Left renal cortex interstitium (tissue), 4 donors: ENCODE measurements around the gene CEP295NL. TPM values are rescaled to one million over a fixed set of nuclear protein-coding genes. Genes with fewer than 3 reads are reported as not detected.
"Not testable (repeated sequence)": the region's sequence is repeated elsewhere in the genome, so short reads cannot be mapped to it uniquely, and the experiment has no call there.

Source experiments
- DNase-seq, 4 donors: peaks; one replicate each; pipeline ENCODE4 v3.0.0-alpha.2; 2013; ENCODE audit warnings: low read depth in 4 of 4, low spot score in 2 of 4, missing footprints in 1 of 4
- polyA plus RNA-seq, 4 donors: library from polyadenylated mRNA; unstranded; fragments of 120-200 nt; gene quantifications; one replicate each; pipeline ENCODE4 v1.2.1, GENCODE V29; 2013; ENCODE audit not compliant: insufficient read length in 4 of 4

Gene CEP295NL
- polyA plus RNA-seq, 4 donors: 0.08 to 1.1 (median 0.54) TPM; not detected in 1

DNA sequence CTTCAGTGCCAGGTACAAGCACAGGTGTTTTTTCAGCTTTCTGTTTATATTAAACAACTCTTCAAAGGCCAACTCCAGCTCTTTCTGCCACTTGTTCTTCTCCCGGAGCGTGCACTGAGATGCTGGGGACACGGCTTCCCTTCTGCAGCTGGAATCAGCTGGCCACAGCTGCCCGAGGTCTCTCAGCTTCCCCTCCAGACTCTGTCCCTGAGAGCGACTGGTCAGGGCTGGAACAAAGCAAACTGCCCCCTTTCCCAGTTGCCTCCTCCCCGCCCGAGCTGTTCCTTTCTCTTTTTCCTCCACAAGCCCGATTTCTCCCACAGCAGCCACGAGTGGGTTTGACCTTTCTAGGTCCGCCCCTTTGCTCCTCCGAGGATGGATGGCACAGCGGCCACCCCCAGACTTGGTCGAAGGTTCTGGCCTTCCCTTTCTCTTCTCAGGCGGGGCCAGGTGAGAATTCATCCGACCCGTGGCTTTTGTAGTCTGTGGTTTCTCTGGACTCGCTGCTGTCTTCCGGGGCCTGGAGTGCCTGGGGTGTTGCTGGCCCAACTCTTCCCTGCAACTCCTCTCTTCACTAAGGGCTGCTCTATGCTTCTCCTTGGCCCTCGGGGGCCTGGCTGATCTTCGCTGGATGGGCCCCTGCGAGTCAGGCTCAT, 11.5 kb downstream of the CEP295NL start:
- no peak for DNase-seq

DNA sequence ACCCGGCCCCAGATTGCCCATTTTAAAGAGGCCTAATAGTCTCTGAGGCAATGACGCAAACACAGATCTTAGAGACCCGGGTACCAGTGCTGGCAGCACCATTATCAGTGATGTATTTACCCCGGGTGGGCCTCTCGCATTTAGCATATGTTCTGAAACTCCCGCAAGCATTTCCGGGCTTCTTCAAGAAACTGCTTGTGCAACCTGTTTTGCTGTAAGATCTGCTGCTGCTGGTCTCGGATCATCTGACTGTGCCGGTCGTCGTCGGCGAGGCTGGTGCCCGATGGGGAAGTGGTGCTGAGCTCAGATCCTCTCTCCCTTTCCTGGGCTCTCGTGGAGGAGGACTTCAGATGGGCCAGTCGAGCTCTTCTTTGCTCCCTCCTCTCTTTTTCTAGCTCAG, 12.5 kb downstream of the CEP295NL start:
- no peak for DNase-seq

DNA sequence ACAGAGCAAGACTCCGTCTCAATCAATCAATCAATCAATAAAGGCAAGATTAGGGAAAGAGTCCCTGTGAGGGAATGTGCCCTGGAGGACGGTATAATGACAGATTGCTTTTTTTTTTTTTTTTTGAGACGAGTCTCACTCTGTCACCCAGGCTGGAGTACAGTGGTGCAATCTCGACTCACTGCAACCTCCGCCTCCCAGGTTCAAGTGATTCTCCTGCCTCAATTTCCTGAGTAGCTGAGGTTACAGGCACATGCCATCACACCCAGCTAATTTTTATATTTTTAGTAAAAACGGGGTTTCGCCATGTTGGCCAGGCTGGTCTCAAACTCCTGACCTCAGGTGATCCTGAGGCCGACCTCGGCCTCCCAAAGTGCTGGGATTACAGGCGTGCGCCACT, 12.9 kb downstream of the CEP295NL start:
- DNase-seq: not testable (repeated sequence)

DNA sequence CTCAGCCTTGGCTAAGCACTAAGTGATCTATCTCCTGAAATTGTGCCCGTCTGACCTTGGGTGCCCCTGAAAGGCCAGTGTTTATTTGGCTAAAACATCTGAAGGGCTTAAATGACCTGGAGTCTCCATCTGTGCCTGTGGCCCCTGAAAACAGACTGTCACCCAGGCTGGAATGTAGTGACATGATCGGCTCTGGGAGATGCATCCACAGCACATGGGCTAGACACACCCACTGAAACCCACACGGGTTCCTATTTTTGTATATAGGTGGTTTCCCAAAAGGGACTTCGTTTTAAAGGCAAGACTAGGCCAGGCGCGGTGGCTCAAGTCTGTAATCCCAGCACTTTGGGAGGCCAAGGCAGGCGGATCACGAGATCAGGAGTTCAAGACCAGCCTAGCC, 13.5 kb downstream of the CEP295NL start:
- no peak for DNase-seq

DNA sequence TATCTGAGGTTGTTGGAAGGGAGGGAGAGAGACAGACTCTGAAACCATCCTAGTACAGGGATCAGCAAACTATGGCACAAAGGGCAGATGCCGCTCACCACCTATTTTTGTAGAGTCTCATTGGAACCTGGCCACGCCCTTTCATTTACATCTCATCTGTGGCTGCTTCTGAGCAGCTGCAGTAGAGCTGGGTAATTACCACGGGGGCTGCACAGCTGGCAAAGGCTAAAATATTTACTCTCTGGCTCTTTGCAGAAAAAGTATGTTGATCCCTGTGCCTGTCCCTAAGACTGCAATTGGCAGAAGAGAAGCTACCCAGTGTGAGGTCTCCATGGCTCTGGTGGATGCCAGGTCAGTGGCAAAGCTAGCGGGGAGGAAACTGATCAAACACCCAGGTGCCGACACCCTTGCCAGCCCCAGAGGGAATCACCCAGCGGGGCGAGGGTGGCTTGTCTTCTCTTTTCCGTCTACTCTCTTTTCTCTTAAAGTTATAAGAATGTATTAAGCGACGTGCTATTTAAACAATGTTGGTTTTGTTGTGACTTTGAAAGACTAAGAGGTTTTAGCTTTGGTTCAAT, 14.0 kb downstream of the CEP295NL start:
- DNase-seq: no peak

DNA sequence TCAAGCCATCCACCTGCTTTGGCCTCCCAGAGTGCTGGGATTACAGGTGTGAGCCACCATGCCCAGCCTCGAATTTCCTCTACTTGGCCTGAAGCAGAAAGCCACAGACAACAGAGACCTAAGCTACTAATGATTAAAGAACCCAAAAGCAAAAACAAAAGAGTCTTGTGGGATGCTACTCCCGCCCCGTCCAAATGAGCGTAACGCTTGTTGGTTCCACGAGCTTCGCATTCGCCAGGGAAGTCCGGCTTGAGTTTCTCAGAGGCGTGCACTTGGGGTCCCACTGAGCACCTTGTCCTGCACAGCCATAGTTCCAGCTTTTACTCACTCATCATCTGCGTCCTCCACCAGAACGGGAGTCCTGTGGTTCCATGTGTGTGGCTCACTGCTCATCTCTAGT, 16.0 kb downstream of the CEP295NL start:
- DNase-seq: no peak

DNA sequence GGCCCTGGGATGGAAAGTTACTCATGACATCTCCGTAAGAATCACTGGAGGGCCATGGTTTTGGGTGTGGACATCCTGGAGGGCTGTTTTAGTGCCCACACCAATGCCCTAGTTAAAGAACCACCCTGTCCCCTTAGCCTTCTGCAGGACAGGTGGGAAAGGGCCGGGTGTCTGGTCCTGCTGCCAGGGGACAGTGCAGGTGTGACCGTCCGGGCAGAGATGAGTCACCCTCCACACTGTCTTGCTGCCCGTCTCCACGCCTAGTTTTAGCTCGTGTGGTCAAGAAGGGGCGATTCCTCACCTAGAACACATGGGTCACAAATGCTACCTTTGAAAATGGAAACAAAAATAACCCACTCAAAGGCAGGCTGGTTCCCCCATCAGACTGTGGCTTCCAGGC, 17.0 kb downstream of the CEP295NL start:
- DNase-seq: no peak

DNA sequence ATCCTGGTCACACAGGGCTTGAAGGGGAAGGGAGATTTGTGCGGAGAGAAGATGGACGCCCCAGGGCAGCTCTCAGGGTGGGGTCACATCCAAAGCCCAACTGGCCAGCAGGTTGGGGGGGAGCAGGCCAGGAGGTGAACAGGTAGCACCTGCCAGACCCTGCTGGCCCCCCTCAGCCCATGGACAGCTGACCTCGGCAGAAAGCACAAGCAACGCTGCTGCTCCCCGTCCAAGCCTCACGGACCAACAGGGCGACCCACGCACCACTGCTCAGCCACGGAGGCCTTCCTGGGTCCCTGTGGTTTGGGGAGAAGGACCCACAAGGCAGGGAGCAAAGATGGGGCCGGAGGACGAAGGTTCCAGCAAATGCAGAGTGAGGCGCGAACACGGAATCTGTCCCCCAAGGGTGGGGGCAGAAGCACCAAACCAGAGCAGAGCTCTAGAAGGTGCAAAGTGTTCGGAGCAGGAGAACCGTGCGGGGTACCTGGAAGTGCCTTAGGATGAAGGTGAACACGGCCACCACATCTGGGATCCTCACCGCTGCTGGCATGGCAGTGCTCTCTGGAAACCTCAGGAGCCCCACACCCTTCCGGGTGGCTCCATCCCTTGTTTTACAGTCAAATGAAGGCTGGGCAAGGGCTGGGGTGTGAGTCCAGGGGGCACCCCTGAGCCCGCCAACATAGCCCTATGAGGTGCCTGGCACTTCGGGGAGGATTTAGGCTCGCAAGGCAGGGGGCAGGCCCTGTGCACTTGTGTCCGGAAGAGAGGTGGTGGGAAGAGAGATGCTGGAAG, 17.9 kb downstream of the CEP295NL start:
- DNase-seq: no peak

DNA sequence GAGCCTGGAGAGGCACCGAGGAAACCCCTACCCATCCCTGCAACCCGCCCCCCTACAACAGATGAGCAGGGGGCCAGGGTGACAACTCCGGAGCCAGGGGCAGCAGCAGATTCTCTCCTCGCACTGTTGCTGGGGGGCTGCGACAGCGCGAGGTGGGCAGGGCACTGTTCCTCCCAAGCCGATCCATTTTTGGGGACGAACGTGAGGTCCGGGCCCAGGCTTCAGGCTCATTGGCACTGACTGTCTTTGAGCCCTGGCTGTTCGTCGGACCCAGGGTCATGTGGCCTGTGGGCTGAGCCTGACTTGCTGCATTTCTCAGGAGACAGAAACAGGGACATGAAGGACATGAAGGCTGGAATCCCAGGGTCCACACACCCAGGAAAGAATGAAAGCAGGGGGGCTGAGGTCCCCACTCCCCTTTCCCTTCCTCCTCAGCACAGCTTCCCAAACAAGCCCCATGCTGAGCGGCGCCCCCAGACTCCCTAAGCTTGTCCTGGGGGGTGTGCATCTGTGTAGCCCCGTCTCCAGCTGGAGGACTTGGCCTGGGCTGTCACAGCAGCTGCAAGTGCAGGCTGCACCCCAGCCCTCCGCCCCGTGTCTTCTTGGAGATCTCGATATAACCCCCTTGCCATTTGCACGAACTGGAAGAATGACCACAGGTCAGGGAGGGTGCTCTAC, 18.7 kb downstream of the CEP295NL start:
- DNase-seq: no peak

DNA sequence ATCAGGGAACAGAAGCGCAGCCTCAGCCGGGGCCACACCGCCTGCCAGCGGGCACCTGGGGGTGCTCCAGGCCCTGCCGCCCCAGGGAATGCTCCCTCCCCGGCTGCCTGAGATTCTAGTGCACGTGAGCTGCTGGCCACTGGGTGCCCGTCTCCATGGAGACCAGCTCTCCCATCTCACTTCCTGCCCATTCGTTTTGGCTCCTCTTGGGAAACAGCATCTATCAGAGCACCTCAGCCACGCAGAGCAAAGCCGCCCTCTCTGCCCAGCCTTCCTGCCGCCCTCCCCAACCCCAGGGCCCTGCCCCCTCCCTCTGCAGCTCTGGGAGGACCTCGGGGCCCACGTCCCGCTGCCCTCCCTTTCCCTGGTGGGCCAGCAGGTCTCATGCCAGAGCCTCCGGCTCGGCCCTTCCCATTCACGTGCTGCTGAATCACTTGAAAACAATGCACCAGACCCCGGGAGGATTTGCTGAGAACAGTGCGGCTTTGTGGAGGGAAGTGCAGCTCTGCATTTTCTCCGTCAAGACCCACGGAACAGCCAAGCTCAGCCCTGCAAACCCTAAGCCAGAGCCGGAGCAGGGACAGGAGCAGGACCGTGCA, 19.4 kb downstream of the CEP295NL start:
- DNase-seq: peak in 1 of 4 donors; percentile 29

DNA sequence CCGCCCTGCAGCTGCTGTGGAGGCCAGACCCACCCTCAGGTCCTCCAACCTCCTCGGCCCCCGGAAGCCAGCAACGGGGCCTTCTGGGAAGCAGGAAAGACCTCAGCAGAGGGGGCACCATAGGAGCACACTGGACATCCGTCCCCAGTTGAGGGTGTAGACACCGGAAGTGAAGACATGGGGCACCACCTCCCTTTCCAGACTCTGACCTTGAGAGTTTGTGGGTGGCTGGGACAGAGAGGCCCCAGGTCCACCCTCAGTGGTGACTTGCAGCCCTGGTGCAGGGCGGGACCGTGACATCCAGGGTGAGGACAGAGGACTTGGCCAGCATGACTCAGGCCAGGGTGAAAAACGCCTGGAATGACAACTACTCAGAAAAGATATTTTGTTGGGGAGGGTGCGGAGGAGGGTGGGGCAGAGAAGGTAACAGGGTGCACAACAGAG, 19.9 kb downstream of the CEP295NL start:
- no peak for DNase-seq

DNA sequence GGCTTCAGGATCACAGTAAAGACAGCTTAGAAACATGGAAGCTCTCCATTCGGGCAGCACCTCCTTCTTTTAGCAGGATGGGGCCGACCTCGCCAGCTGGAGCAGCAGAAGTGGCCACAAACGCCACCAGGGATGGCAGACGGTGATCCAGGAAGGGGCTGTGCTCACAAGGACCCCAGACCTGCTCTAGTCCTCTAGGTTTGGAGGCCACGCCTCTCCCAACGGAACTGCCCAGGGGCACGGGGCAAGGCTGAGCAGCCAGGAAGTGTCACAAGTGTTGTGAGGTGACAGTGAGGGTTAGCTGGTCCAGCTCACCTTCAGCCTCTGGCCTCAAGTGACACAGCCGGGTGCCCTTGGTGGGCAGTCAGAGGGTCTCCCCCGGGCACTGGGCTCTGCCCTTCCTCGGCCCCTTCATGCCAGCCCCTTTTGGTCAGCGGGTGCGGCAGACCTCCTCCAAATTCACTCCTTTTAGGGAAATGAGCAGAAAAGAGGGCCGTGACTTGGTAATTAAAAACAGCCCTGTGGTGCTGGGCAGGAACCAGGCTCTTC, 20.4 kb downstream of the CEP295NL start:
- DNase-seq: no peak

DNA sequence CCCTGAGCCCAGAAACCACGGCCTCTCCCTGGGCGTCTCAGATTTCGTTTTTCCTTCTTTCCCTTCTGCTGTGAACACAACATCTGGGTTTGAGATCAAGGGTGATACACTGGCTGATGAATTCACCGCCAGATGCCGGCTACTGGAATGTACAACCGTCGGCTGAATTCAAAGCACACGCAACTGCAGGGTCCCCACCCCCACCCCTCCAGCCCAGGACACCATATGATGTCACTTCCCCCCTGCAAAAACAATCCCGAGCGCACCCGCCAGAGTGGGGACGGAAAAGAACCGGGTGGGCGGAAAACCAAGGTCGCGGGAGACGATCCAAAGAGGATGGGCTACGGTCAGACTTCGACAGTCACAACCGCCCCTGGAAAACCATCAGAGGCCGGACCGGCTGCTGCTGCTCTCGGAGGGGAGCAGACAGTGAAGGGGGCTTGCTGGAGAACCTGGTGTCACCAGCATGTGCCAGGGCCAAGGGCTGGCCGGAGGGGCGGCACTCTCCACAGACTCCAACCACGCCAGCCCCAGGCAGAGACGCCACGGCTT, 23.3 kb downstream of the CEP295NL start:
- peak in 2 of 4 donors; percentile 62 to 71 for DNase-seq

DNA sequence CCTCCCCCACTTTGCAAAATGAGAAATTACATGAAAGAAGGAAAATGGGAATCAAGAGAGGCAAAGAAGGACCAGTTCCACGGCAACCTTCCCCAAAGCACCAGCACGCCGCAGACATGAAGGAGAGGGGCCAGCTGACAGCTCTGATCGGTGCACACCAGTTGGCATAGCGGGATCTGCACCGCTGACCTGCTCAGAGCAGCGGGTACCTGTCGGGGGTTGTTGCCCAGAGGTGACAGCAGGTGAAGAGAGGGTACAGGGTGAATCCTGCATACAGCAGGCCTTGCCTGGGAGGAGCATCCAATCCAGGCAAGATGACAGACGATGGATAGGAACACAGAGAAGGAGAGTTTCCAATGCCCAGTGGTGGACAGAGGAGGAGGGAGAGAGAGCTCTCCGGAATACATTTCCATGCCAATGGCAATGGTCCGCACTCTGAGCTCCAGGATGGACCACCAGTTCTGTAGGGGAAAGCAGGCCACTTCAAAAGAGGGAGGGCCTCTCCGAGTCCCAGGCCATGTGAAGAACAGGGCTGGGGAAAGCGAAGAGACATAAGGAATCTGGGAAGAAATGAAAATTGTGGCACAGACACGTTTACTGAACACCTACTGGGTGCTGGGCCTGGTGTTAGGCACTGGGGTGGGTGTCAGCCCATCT, 24.0 kb downstream of the CEP295NL start:
- DNase-seq: no peak

DNA sequence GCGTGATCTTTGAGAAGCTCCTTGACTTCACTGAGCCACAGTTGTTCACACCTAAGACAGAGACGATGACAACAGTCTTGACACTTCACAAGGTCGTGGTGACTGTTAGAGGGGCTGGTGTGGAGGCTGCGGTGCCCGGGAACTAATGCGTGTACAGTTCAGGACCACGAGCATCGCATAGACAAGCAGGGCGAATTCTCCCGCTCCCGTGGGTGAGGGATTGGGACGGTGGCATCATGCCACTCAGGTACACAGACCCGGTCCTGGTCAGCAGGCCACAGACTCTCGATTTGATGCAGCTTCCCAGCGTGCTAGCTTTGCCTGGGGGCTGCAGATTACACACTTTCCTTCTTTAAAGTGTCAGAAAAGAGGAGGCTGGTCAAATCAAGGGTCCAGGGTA, 24.7 kb downstream of the CEP295NL start:
- DNase-seq: no peak

DNA sequence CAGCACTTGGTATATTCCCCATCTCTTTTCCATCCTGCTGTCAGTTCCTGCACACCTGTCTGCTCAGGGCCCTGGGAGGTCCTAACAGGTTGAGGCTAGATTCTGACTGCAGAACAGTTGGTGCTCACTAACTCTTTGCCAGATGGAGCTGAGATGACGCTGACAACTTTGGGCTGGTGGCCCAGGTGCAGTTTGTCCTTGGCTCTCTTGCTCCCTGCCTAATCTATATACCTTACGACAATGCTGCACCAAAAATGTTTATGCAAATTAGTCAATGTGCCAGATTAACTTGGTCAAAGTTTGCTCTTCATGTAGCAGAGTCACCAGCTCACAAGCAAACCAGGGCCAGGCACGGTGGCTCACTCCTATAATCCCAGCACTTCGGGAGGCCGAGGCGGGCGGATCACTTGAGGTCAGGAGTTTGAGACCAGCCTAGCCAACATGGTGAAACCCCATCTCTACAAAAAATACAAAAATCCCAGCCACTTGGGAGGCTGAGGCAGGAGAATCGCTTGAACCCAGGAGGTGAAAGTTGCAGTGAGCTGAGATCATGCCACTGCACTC, 26.0 kb downstream of the CEP295NL start:
- not testable (repeated sequence) for DNase-seq

DNA sequence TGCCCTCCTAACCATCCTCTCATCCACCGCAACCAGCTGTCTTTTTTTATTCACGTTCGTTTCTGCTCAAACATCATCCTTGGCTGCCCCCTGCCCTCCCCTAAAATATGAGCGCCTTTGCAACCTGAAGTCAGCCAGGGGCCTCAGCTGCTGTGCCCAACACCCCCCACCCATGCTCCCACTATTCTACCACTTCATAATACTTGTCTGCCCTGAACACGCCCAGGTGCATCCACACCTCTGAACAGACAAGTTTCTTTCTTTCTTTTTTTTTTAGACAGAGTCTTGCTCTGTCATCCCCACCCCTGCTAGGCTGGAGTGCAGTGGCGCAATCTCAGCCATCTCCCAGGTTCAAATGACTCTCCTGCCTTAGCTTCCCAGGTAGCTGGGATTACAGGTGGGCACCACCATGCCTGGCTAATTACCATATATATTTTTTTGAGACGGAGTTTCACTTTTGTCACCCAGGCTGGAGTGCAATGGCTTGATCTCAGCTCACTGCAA, 26.9 kb downstream of the CEP295NL start:
- no peak for DNase-seq

DNA sequence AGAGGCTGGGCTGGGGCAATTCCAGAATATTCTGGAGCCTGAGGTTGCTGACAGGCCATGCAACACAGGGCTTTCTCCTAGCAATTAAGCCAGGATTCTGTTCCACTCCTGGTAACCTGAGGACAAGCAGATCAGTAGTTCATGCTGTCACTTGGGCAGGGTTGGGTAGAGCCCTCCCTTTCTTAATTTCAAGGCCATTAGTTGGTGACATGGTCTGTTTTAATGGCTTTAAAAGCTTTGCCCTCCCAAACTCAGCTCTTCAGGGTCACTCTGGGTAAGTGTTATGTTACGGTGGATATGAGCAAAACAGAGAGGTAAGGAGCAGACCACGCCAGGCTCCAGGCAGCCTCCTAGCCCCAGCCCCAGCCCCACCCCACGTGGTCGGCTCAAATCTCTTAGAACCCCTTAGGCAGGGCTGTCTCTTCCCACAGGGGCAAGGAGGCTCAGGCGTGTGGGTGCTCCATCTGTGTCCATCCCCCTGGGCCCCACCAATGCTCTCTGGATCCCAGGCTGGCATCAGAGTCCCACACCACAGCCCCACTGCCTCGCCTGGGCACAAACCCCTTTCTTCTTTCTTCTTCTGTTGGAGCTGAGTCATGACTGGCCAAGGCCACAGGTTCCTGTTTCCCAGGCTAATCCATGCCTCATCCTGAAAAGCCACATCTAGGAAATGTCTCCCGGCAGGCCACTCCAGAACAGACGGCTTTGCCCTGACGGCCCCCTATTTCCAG, 27.5 kb downstream of the CEP295NL start:
- DNase-seq: no peak
